IPS-18c (cell line): ENCODE measurements around the gene CDC42EP1.

ENCODE experiments used
- H3K4me3 ChIP-seq: 2 replicates; pipeline ENCODE4 v1.7.0; 2013; ENCODE audit warnings: low read depth, mild to moderate bottlenecking, low read length, moderate library complexity; ENCODE audit not compliant: insufficient read depth
- H3K9me3 ChIP-seq: one replicate; pipeline ENCODE4 v1.6.1; 2013; ENCODE audit warnings: mild to moderate bottlenecking, low read length, moderate library complexity; ENCODE audit not compliant: control insufficient read depth, insufficient read depth

Gene CDC42EP1

GRCh38 chr22:37551981-37552380 is 8.3 kb upstream of the CDC42EP1 start:
- H3K9me3 ChIP-seq = peaks cover 3% of the 10 kb centered on the region
- H3K4me3 ChIP-seq = no peak overlapping the region

GRCh38 chr22:37552524-37553163 is 7.6 kb upstream of the CDC42EP1 start:
- Histone ChIP-seq H3K9me3 (peaks cover 3% of the 10 kb centered on the region), H3K4me3 (no peak overlapping the region)

- Histone ChIP-seq H3K4me3 (no peak overlapping the region), H3K9me3 (peaks cover 2% of the 10 kb centered on the region)
These were observed 6.6 kb upstream of the CDC42EP1 start for GRCh38 chr22:37553725-37554124.

- Histone ChIP-seq H3K9me3 (no peaks in the 10 kb centered on the region), H3K4me3 (no peak overlapping the region)
These were observed 5.3 kb upstream of the CDC42EP1 start for GRCh38 chr22:37555029-37555428.

- Histone ChIP-seq H3K4me3 (0 out of 2 replicates have a peak overlapping the region, but pooled peaks have one; percentile 10), H3K9me3 (no peaks in the 10 kb centered on the region)
These were observed 3.6 kb upstream of the CDC42EP1 start for GRCh38 chr22:37556710-37557109.

- Histone ChIP-seq H3K9me3 (no peaks in the 10 kb centered on the region), H3K4me3 (no peak overlapping the region)
These were observed 2.8 kb upstream of the CDC42EP1 start for GRCh38 chr22:37557321-37558001.

- no peak overlapping the region for H3K4me3 ChIP-seq
These were observed 1.5 kb upstream of the CDC42EP1 start for GRCh38 chr22:37558815-37559214.

GRCh38 chr22:37559521-37559900 is 769 bp upstream of the CDC42EP1 start:
- Histone ChIP-seq H3K9me3 (no peaks in the 10 kb centered on the region), H3K4me3 (peak overlapping the region; percentile 38; the same call in 1 of the 2 replicates)

More at GRCh38 chr22:37558815-37559214, 1.5 kb upstream of the CDC42EP1 start:
- no peaks in the 10 kb centered on the region for H3K9me3 ChIP-seq

- peak overlapping the region; percentile 67 for H3K4me3 ChIP-seq
- no peaks in the 10 kb centered on the region for H3K9me3 ChIP-seq
These were observed 430 bp downstream of the CDC42EP1 start for GRCh38 chr22:37560608-37561211.

- Histone ChIP-seq H3K4me3 (peak overlapping the region; percentile 67), H3K9me3 (no peaks in the 10 kb centered on the region)
These were observed 1.1 kb downstream of the CDC42EP1 start for GRCh38 chr22:37561212-37562048.

- Histone ChIP-seq H3K9me3 (no peaks in the 10 kb centered on the region), H3K4me3 (no peak overlapping the region)
These were observed 2.0 kb downstream of the CDC42EP1 start for GRCh38 chr22:37562049-37562875.

GRCh38 chr22:37563153-37564081 is 3.1 kb downstream of the CDC42EP1 start:
- Histone ChIP-seq H3K9me3 (no peaks in the 10 kb centered on the region), H3K4me3 (no peak overlapping the region)

- H3K9me3 ChIP-seq = no peaks in the 10 kb centered on the region
- H3K4me3 ChIP-seq = no peak overlapping the region
These were observed 3.9 kb downstream of the CDC42EP1 start for GRCh38 chr22:37564111-37564711.

GRCh38 chr22:37565830-37566229 is 5.5 kb downstream of the CDC42EP1 start:
- no peak overlapping the region for H3K4me3 ChIP-seq
- no peaks in the 10 kb centered on the region for H3K9me3 ChIP-seq

- Histone ChIP-seq H3K4me3 (no peak overlapping the region), H3K9me3 (no peaks in the 10 kb centered on the region)
These were observed 6.1 kb downstream of the CDC42EP1 start for GRCh38 chr22:37566329-37566837.
